Hindlimb muscle (tissue), 1 donor: ENCODE results near the gene USP14. TPM values are rescaled to one million over a fixed set of nuclear protein-coding genes. Genes with fewer than 3 reads are reported as not detected.
"Not testable (repeated sequence)": the region's sequence is repeated elsewhere in the genome, so short reads cannot be mapped to it uniquely, and the experiment has no call there.

Experiments
- DNase-seq: peaks from one replicate; pipeline ENCODE4 v3.0.0-alpha.2; 2013
- polyA plus RNA-seq: library from polyadenylated mRNA; unstranded; fragments of 120-200 nt; gene quantifications from one replicate; pipeline ENCODE4 v1.2.1, GENCODE V29; 2013; ENCODE audit not compliant: insufficient read length

The USP14 gene
- 55.3 TPM for polyA plus RNA-seq

DNA sequence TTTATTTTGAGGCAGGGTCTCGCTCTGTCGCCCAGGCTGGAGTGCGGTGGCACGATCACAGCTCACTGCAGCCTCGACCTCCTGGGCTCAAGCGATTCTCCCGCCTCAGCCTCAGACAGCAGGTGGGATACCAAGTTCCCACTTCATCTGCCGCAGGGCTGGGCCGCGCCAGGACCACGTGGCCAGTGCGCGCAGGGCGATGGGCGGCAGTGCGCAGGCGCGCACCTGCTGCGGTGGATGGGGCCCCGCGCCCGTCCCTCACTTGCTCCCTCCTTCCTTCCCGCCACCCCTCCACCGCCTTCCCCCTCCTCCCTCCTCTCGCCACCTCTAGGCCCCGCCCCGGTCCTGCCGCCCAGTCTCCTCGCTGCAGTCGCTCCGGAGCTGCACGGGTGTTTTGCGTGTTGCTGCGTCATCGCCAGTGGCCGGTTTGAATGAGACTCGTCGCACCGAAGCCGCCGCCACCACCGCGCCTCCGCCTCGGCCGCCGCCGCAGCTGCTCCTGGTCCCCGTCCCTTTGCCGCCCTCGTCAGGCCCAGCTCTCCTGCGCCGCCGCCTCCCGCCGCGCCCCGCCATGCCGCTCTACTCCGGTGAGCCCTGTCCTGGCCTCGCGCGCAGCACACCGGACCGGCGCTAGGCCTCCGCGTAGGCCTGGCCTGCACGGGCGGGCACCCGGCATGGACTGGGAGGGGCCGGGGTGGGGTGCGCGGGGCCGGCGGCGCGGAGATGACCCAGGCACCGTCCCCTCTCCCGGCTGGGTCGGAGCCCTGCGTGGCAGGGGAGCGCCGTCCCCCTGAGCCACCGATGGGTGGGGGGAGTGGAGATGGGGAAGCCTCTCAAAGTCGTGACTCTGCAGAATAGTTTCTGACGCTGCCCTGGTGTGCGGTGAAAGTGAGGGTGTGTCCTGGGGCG, at the start of gene USP14:
TSS of gene USP14 (plus strand) at position 430 of the 909 bp plus-strand sequence. CDS start at position 572, 142 bp downstream.
- peak; percentile 95 for DNase-seq

DNA sequence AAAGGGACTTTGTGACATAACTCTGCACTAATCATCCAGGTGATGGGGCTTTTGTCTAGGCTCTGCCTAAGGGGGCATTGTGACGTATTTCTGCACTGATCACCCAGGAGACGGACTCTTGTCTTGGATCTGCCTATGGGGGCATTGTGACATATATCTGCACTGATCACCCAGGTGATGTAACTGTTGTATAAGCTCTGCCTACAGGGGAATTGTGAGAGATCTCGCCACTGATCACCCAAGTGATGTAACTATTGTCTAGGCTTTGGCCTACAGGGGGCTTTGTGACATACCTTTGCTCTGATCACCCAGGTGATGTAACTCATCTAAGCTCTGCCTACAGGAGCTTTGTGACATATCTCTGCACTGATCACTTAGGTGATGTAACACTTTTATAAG, 49.7 kb upstream of the USP14 start:
- DNase-seq, result not testable (repeated sequence)

GRCh38 chr18:109130-109921, 49.0 kb upstream of the USP14 start:
- not testable (repeated sequence) for DNase-seq

DNA sequence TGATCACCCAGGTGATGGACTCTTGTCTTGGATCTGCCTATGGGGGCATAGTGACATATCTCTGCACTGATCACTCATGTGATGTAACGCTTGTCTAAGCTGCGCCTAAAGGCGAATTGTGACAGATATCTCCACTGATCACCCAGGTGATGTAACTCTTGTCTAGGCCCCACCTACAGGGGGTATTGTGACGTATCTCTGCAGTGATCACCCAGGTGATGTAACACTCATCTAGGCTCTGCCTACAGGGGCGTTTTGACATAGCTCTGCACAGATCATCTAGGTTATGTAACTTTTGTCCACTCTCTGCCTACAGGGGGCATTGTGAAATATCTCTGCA, 48.5 kb upstream of the USP14 start:
- DNase-seq, result not testable (repeated sequence)

- DNase-seq, result not testable (repeated sequence)
Measured at GRCh38 chr18:110351-111201, 47.8 kb upstream of the USP14 start.

DNA sequence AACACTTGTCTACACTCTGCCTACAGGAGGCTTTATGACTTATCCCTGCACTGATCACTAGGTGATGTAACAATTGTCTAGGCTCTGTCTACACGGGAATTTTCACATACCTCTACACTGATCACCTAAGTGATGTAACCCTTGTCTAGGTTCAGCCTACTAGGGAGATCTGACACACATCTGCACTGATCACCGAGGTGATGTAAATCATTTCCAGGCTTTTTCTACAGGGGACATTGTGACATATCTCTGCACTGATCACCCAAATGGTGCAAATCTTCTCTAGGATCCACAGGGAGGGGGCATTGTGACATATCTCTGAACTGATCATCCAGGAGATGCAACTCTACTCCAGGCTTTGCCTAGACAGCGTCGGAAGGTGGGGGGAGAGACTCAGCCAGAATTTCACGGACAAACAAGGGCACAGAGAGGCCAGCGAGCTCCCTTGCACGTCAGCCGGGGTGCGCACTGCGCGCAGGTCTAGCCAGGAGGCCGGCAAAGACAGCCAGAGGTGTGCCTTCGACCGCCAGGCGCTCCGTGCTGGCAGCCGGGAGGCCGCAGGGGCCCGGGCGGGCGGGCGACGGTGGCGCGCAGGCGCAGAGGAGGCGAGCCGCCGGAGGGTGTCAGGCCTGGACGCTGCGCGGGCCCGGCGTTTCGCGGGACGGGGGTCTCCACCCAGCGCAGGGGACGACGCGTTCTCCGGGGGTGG, 46.9 kb upstream of the USP14 start:
- peak; percentile 78 for DNase-seq

- DNase-seq, result not testable (repeated sequence)
Measured at GRCh38 chr18:112015-112733, 46.2 kb upstream of the USP14 start.

GRCh38 chr18:120539-121260, 37.7 kb upstream of the USP14 start:
- DNase-seq, result not testable (repeated sequence)

DNA sequence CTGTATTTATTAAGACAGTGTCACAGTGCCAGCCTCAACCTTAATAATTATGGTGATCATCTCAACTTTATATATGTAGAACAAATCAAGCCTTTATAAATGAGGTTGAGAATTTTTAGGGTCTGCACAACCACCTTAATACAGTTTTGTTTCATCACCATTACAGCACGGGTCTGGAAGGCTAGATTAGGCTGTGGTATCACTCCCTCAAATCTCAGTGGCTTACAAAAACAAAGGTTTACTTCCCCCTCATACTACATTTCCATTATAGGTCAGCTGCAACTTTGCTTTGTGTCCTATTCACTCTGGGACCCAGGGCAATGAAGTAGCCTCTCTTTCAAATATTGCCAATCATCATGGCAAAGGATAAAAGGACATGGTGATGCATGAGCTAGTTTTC, 23.3 kb upstream of the USP14 start:
- no peak for DNase-seq

DNA sequence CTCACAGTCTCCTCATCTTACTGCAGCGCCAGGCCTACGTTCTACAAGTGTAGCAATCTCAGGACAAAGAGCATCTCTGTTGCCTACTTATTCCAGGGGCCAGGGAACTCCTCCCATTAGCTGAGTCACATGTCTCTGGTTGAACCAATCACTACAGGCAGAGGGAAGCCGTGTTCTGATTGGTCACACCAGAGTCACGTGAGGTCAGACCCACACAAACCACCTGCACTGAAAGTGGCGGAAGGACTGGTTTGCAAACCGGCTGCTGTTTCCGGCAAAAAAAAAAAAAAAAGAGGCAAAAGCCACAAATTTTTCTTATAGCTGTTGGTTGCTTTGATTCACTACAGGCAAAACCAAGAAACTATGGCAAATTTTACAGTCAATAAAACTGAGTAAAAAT, 21.9 kb upstream of the USP14 start:
- no peak for DNase-seq

GRCh38 chr18:137327-137726, 21.0 kb upstream of the USP14 start:
- no peak for DNase-seq

DNA sequence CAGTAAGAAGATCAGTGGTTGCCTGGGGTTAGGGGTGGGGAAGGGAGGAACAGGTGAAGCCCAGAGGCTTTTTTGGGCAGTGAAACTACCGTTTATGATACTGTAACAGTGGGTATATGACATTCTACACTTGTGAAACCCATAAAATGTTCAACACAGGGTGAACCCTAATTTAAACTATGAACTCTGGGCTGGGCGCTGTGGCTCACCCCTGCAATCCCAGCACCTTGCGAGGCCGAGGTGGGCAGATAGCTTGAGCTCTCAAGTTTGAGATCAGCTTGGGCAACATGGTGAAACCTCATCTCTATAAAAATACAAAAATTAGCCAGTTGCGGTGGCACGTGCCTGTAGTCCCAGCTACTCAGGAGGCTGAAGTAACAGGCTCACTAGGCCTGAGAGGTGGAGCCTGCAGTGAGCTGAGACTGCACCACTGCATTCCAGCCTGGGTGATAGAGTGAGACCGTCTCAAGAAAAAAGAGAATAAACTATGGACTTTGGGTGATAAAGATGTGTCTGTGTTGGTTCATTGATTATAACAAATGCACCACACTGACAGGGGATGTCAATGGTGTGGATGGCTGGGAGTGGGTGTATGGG, 17.6 kb upstream of the USP14 start:
- DNase-seq, result no peak

- DNase-seq, result not testable (repeated sequence)
Measured at GRCh38 chr18:142624-143296, 15.6 kb upstream of the USP14 start.

DNA sequence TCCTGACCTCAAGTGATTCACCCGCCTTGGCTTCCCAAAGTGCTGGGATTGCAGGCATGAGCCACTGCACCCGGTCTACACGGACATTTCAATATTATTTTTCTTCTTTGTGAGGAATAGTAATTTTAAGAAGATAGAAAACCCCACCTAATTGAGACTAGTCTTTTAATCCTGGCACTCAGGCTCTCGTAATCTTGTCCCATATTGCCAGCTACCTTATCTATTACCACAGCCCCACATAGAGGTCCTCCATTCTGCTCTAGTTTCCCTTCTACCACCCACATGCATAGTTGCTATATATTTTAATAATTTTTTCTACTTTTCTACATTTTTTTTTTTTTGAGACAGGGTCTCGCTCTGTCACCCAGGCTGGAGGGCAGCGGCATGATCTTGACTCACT, 9.5 kb upstream of the USP14 start:
- DNase-seq, result no peak

DNA sequence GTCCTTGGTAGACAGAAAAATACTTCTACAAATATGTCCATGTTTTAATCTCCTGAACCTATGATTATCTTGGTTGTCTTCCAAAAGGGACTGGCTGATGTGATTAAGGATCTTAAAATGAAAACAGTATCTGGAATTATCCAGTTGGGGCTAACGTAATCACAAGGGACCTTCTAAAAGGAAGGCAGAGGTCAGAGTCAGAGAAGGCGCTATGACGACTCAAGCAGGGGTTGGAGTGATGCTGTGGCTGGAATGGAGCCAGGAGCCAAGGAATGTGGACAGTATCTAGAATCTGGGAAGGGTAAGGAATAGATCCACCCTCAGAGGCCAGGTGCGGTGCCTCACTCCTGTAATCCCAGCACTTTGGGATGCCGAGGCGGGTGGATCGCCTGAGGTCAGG, 4.2 kb upstream of the USP14 start:
- DNase-seq, result no peak

GRCh38 chr18:155688-156087, 2.7 kb upstream of the USP14 start:
- DNase-seq, result no peak

GRCh38 chr18:156514-157230, 1.7 kb upstream of the USP14 start:
- DNase-seq, result no peak

GRCh38 chr18:159037-159652, 788 bp downstream of the USP14 start:
- peak; percentile 3 for DNase-seq
